NCI-H82 treated with DMSO at 0.1 percent for 48 hours (cell line): ENCODE measurements around the gene IGF2BP2.
"Not testable (repeated sequence)": the region's sequence is repeated elsewhere in the genome, so short reads cannot be mapped to it uniquely, and the experiment has no call there.

ENCODE experiments used
- DNase-seq: peaks from one replicate; lab custom pipeline; 2025; ENCODE audit not compliant: unreplicated experiment; lab: John Stamatoyannopoulos, UW

Gene IGF2BP2

DNA sequence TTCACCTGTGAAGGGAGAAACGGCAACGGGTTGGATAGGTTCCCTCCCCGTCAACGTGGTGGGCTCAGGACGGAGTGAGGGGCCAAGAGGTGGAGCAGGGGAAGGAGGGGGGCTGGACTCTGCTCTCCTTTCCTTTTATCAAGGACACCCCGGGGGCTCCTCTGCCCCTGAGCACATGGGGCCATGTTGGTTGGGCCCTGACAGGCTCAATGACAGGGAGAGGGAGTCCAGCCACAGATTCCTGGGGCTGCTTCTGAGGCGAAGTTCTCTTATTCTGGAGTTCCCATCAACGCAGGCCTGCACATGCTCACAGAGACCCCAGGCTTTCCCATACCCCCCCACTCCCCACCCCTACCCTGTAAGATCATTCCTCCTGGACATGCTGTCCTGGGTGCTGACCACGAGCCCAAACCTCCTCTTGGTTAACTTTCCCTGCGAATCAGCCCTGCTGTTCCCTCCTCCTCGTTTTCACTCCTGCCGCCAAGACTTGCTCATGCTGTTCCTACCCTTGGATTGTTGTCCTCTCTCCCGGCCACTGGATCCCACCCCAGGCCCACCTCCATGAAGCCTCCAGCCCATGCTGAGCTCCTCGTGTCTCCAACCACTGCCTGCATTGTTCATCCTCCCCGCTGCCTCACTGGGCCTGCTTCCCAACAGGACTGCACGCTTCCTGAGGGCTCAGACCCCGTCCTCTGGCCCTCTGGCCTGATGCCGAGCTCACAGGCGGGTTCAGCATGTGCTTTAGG is 177.5 kb downstream of the IGF2BP2 start:
- no peak for DNase-seq

DNA sequence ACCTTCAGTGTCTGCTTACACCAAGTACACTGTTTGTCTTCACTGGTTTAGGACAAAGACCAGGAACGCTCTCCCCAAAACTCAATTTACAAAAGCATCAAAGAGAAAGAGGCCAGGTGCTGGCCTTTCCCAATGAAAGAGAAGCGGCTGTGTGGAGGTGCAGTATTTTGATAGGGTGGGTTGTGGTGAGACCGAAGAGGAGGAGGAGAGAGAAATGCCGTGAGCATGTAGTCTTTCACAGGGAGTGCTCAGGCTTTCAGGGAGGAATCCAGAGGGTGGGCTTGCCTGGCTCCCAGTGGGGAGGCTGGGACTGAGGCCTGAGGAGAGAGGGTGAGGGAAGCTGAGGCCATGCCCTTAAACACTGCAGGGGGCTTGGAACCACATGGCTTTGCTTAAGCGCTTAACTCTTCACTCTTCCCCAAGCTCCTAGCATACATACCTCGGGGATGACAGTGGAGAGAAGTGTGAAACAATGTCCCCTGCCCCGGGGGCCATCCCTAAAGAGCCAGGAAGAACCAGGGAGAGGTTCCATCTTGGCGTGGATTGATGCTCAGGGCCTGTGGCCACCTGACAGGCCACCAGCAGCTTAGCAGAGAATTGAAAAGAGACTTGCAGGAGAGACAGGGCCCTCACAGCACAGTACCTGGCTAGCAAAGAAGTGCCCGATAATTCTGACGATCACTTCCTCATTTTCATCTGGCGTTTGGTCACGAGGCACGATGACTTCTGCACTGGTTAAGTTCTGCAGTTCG is 178.3 kb downstream of the IGF2BP2 start:
- DNase-seq, result no peak

DNA sequence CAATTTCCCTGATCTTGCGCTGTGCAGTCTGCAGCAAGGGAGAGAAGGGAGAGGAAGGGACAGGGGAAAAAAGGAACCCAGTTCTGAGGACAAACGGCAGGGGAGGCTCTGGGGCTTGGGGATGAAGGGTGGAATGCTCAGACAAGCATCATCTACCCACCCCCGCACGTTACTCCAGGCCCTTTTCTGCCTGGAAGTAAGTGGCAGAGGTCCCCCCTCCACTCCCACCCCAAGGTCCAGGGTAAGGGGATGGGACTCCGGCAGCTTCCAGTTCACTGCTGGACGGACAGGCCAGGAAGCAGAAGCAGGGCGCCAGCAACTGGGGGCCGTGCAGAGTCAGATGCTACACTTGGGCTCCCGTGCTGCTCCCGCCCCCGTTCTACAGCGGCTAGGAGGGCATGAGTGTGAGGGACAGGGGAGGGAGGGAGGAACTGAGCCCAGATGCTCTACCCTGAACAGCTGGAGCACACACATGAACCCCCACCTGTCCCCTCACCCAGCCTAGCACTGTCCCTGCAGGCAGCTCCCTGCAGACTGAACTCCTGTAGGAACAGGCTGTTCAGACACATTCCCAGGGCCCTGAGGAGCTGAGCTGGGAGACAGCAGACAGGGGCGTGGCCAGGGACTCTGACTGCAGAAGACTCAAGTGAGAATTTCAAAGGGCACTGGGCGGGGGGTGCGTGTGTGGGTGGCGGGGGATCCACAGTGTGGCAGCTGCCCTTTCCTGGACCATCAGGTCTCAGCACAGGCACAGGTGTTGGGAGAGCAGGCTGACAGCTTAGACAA is 179.1 kb downstream of the IGF2BP2 start:
- no peak for DNase-seq

DNA sequence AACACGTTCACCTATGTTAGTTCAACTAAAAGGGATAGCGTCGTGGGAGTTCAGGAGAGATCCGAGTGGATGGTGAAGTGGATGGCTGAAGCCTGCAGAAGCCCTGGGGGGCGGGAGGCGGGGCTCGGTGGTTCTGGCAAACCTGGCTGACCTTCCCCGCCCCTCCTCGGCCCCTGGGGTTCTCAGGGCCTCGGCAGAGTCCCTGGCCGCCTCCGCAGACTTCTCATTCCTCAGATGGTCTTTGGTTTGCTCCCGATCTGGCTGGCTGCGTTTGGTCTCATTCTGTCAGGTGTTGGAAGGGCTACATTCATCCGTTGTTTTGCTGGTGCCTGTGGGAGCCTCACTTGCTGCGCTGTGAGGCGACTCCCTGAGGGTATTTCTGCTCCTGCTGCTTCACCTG is 179.7 kb downstream of the IGF2BP2 start:
- not testable (repeated sequence) for DNase-seq

DNA sequence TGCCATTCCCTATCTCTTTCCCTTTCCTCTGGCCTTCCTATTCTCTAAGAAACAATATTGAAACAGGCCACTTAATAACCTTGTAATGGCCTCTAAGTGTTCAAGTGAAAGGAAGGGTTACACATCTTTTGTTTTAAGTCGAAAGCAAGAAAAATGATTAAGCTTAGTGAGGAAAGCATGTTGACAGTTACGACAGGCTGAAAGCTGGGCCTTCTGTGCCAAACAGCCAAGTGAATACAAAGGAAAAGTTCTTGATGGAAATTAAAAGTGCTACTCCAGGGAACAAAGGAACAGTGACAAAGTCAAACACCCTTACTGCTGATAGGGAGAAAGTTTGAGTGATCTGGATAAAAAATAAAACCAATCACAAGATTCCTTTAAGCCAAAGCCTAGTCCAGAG is 184.5 kb downstream of the IGF2BP2 start:
- no peak for DNase-seq

DNA sequence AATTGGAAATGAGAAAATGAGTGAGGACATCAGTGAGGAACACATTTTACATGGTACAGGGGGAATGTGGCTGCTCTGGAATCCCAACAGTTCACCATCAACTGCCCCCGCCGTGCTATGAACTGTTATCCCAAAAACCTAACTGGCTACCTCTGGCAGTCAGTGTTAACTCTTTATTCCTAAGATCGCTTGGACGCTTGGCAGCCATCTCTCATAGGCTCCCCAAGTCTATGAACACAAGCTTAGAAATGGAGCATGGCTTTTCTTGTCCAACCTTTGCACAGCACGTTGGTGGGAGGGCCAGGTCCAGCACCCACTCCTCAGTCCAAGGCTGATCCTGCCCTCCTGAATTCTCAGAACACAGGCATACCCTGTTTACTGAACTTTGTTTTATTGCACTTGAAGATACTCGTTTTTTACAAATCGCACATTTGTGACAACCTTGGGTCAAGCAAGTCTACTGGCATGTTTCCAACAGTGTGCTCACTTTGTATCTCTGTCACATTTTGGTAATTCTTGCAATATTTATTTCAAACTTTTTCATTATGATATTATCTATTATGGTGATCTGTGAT is 185.1 kb downstream of the IGF2BP2 start:
- no peak for DNase-seq

DNA sequence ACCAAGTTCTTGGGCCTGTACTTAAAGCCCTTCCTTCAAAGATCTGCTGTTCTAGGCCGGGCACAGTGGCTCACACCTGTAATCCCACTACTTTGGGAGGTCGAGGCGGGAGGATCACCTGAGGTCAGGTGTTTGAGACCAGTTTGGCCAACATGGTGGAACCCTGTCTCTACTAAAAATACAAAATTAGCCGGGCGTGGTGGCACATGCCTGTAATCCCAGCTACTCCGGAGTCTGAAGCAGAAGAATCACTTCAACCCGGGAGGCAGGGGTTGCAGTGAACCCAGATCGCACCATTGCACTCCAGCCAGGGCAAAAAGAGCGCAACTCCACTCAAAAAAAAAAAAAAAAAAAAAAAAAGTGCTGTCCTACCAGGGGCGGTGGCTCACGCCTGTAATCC is 186.2 kb downstream of the IGF2BP2 start:
- DNase-seq, result not testable (repeated sequence)

DNA sequence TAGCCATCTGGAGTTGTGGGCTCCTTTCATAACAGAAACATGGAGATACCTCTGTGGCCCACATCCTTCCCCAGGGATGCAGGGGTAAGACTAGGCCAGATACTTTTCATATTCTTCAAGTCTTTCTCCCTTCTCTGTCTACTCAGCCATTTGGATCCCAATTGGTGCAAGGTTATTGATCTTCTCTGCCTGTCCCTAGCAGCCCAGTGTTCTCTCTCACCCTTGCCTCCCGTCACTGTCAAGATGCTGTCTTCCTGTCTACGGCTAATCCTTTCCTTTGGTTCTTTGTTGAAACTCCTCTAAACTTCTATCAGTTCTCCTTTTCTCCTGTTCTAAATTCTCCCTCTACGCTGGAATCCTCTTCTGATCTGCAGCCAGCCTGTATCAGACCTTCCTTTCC is 187.5 kb downstream of the IGF2BP2 start:
- no peak for DNase-seq

DNA sequence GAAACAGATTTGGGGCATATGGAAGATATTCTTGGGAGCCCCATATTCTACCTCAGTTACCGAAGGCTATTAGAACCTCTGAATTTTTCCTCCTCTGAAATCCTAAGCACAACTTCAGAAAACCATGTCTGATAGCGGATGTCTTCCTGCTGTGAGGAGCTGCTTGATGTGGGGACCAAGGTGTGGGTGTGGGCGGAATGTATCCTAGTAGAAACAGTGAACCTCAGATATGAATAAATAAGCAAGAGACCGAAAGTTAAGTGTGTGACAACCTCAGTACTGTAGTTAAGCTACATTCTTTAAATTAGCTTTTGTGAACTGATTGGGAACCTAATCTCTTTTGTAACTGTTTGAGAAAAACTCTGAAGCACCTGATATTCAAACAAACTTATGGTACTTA is 191.8 kb downstream of the IGF2BP2 start:
- DNase-seq, result no peak

DNA sequence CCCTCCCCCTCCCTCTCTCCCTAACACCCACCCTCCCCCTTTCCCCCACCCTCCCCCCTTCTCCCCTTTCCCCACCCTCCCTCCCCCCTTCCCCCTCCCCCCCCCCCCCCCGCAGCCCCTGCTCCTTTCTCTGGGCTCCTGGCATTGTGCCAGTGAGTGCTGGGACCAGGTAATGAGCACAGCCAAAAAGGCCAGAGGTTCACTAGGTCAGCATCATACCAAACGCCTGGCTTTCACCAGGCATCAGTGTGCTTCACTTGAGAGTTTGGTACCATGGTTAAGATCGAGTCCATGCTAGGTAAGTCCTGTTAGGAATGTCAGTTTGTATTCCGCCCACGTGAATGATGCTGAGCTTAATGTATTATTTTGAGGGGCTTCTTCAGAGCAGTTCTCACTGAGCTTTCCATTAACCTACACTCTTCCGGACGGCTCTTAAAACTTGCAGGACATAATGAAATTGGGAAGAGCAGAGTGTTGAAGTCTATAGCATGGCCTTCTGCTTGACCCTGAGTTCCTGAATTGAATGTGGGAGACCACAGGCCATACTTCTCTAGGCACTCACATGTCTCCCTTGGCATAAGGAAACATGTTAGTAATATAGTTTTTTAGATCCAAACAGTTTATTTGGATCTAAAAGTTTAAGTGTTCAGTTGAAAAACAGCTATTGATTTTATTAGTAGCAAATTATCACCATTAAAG is 193.2 kb downstream of the IGF2BP2 start:
- no peak for DNase-seq

DNA sequence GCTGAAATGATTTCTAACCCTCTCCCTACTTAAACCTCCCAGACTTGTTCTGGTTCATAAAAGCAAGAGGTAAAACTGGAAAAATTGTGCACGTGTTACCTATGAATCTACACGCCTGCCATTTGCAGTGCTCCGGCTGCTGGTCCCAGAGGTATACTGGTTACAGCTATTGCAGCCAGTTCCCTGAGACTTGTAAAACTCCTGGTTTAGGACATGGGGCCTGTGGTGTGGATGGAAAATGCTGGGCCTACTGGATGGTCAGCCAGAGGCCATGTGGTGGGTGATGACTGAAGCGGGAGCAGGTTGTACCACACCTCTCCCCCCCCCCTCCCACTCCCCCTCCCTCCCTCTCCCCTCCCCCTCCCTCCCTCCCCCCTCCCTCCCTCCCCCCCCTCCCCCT is 193.7 kb downstream of the IGF2BP2 start:
- no peak for DNase-seq

DNA sequence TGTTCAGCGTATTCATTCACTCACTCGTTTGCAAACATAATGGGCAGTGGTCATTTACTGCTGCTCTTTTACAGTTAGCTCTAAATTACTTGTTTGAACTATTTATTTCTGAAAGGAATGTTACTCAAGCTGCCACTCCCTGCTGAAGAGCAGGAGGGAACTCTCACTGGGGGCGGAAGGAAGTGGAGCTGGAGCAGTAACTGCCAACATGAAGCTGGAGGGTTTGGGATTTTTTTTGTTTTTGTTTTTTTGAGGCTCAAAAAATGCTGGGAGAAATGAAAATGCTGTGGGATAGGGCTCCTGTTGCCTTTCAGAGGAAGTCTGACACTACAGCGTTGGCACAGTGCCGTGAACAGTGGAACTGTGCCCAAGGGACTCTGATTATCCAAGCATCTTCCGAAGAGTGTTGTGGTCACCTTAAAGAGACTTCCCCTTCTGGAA is 194.6 kb downstream of the IGF2BP2 start:
- DNase-seq, result no peak

DNA sequence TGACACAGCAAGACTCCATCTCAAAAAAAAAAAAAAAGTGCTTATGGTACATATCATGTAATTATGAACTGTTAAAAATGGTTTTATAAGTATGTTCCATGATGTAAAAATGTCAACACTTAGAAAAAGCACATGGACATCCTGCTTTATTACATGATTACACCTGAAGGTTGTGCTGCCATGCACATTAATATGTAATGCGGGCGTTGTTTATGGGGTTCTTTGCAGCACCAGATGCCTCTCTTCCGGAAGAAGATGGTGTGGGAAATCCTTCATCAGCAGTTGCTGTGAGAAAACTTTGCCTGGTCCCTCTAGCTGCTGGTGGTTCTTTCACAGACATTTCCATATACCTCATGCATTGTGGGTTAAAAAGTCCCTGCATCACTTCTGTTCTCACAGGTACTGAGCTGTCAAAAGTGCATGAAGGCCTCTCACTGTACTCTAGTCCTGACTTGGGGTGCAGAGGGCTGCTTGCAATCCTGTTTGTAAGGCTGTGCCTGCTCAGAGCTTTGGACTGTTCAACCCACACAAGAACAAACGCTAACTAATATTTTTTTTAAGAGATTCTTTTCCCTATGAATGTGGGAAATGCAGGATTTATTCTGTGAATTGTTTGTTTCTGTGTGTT is 195.2 kb downstream of the IGF2BP2 start:
- no peak for DNase-seq

DNA sequence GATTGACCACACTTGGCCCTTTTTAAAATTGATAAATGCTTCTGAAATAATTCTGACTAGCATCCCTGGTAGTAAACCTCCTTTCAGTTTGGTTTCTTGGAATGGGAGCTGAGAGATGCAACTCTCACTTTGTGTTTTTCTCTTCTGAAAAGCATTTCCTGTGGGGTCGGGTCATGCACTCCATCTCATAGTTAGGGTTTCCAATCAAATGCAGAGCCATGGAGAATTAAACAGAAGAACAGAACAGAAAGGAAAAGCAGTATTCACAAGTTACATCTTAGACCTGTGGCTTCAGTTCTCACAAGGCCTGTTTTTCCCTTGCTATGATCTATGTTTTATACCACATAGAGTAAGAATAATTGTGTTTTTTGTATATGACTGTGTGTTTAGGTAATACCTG is 199.1 kb downstream of the IGF2BP2 start:
- no peak for DNase-seq

DNA sequence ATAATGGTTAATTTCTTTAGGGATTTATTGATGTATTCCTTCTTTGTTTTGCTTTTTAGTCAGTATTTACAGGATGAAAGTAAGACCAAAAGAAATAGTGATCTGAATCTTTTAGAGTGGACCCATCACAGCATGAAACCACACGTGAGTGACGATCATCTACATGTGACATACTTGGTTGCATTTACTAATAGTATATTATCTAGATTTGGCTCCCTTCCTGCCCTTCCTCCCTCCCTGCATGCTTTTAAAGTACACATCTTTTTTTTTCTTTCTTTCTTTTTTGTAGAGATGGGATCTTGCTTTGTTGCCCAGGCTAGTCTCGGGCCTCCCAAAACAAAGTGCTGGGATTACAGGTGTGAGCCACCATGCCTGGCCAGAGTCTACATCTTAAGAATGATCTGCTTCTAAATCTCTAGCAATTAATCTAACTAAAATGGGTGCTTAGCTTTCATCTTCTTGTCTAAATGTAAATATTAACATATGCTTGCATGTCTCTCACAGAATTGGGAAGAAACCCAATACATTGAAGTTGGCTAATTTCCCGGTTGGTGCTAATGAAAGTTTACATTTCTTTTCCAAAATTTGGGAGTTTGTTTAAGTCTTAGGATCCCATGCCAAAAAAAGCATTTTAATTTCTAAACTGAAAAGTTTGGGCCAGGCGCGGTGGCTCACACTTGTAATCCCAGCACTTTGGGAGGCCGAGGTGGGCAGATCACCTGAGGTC is 200.7 kb downstream of the IGF2BP2 start:
- no peak for DNase-seq

DNA sequence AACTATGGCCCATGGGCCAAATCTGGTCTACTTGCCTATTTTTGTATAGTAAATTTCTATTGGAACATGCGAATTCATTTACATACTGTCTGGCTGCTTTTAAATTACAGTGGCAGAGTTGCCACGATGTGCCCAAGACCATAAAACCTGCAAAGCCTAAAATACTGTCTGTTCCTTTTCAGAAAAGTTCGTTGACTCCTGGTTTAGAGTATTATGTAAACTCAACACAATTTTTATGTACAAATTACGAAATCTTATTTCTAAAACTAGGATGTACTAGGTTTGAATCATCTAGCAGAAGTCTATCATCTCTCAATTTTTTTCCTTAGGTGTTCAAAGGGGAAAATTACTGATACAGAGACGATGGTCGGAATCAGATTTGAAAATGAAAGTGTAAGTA is 211.8 kb downstream of the IGF2BP2 start:
- DNase-seq, result no peak

DNA sequence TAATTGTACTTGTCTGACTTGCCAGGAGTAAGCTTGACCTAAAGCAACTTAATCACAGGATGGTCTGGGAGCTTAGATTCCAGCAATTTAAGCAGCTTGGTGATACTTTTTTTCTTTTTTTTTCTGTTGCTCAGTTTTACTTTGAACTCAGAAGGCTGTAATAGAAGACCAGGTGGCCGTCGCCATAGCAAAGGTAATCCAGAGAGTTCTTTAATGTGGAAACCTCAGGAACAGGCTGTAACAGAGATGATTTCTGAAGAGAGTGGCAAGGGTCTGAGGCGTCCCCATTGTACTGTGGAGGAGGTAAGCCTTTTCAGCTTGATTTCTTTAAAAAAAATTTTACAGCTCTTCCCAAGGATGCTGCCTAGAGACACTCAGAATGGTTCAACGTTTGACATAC is 218.6 kb downstream of the IGF2BP2 start:
- DNase-seq, result no peak

DNA sequence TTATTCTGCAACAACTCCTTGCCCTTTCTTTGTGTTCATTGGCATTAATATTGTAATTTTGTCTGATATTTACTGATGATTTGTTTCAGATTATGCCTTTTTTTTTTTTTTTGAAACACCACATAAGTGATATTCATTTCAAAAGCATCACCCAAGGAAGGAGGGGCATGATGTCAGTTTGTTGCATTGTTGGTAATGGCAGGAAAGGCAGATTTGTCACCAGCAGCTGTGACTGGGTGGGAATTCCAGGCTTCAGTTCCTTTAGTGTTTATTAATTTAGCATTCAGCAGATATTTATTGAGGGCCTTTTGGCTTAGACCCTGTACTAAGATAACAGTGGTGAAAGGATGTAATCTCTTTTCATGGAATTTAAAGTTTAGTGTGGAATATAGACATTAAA is 219.3 kb downstream of the IGF2BP2 start:
- DNase-seq, result no peak

DNA sequence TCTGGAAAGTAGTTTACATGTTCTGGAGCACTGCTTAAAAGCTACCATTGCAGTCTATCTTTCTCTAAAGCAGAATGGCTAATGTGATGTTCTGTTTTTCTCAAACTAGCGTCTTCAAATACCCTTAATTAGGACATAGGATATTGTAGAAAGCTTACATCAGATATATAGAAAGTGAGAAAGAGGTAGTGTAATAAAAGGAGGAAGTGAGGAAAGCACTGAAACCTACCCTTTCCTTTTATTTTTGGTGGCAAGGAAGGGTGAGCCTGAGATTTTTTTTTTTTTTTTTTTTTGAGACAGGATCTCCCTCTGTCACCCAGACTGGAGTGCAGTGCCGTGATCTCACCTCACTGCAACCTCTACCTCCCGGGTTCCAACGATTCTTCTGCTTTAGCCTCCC is 229.3 kb downstream of the IGF2BP2 start:
- no peak for DNase-seq

DNA sequence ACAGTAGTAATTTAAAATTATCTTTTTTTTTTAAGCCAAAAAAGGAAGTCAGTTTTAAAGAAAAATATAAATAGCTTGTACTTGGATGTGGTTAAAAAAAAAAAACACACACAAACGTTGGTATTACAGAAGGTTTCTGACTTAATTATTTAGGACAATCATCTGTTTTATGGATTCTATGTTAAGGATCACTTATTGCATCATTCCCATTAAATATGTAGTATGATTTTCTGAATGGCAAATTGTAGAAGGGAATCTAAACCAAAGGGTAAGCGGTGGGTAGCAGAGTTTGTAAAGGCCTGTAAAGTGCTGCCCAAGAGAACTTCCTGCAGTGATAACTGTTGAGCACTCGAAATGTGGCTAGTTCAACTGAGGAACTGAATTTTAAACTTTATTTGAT is 230.8 kb downstream of the IGF2BP2 start:
- no peak for DNase-seq
